Kidney epithelial cell (primary cell): ENCODE data around the gene BBX. TPM values are rescaled to one million over a fixed set of nuclear protein-coding genes. Genes with fewer than 3 reads are reported as not detected.
"Not testable (repeated sequence)": the region's sequence is repeated elsewhere in the genome, so short reads cannot be mapped to it uniquely, and the experiment has no call there.

Experiments used
- DNase-seq: peaks from one replicate; pipeline ENCODE4 v3.0.0-alpha.2; 2010; ENCODE audit warnings: low read depth
- H3K27me3 ChIP-seq: 2 replicates; pipeline ENCODE4 v1.6.0; 2011; ENCODE audit warnings: low read length; ENCODE audit not compliant: control insufficient read depth, insufficient read depth
- H3K36me3 ChIP-seq: 2 replicates; pipeline ENCODE4 v1.5.1; 2011; ENCODE audit warnings: low read length; ENCODE audit not compliant: control insufficient read depth, insufficient read depth
- H3K4me3 ChIP-seq: 2 replicates; pipeline ENCODE4 v1.5.1; 2011; ENCODE audit warnings: low read depth, mild to moderate bottlenecking, control low read depth, low read length
- CTCF ChIP-seq: IDR thresholded peaks from 2 replicates; pipeline ENCODE4 v1.5.1; 2011; ENCODE audit warnings: mild to moderate bottlenecking, moderate library complexity, low read length, control low read depth, inconsistent platforms; ENCODE audit not compliant: insufficient read depth, poor library complexity, severe bottlenecking
- total RNA-seq: library from RNA; depleted of rRNA; stranded (reverse); fragments of >200 nt; gene quantifications from 2 replicates; pipeline ENCODE4 v1.2.3, GENCODE V29; 2015

BBX gene
- total RNA-seq, 1 donor from 2014 or later, result 50.7 TPM

- DNase-seq, result no peak
- H3K36me3 ChIP-seq, result no peaks in the 10 kb centered on the region
- no peak overlapping the region for H3K4me3 ChIP-seq
- no peak for TF ChIP-seq CTCF
- no peaks in the 10 kb centered on the region for H3K27me3 ChIP-seq
Observed at GRCh38 chr3:107826727-107827126, 304.0 kb downstream of the BBX start.

GRCh38 chr3:107829185-107829584 is 306.4 kb downstream of the BBX start:
- Histone ChIP-seq H3K36me3 (no peaks in the 10 kb centered on the region), H3K4me3 (no peak overlapping the region), H3K27me3 (no peaks in the 10 kb centered on the region)
- TF ChIP-seq CTCF, result no peak
- DNase-seq, result no peak

GRCh38 chr3:107831590-107831989 is 308.8 kb downstream of the BBX start:
- no peak for DNase-seq
- Histone ChIP-seq H3K27me3 (no peaks in the 10 kb centered on the region), H3K4me3 (no peak overlapping the region), H3K36me3 (no peaks in the 10 kb centered on the region)
- TF ChIP-seq CTCF, result no peak

- H3K4me3 ChIP-seq, result no peak overlapping the region
- H3K27me3 ChIP-seq, result no peaks in the 10 kb centered on the region
- DNase-seq, result no peak
- no peak for TF ChIP-seq CTCF
- no peaks in the 10 kb centered on the region for H3K36me3 ChIP-seq
Observed at GRCh38 chr3:107833043-107833442, 310.3 kb downstream of the BBX start.

GRCh38 chr3:107833722-107834416 is 311.1 kb downstream of the BBX start:
- DNase-seq, result no peak
- no peak for TF ChIP-seq CTCF

GRCh38 chr3:107835001-107835400 is 312.2 kb downstream of the BBX start:
- not testable (repeated sequence) for H3K27me3 ChIP-seq, H3K4me3 ChIP-seq, H3K36me3 ChIP-seq, DNase-seq

More at GRCh38 chr3:107833722-107834416, 311.1 kb downstream of the BBX start:
- Histone ChIP-seq H3K36me3 (no peaks in the 10 kb centered on the region), H3K27me3 (no peaks in the 10 kb centered on the region), H3K4me3 (no peak overlapping the region)
